K562 (cell line): ENCODE measurements around the gene RAB38. TPM values are rescaled to one million over a fixed set of nuclear protein-coding genes. Genes with fewer than 3 reads are reported as not detected.

Source experiments
- ATAC-seq: fragments of 200-7000 bp; cut with Tn5 transposase; 3 replicates; pipeline ENCODE4 v1.9.1; 2020; ENCODE audit warnings: moderate library complexity
- BruUV-seq: library from RNA; stranded (reverse); fragments of 400-500 nt; replicated peaks from 2 replicates; lab custom pipeline; 2021; lab: Mats Ljungman, UMichigan
- CTCF ChIA-PET: fragments of 300-600 bp; formaldehyde crosslinking; extraction: SDS; loops from one replicate; lab custom pipeline; 2021; ENCODE audit warnings: low intra/inter-chr PET ratio; lab: Yijun Ruan, JAX
- POLR2A ChIA-PET: fragments of 300-600, 350-650 bp; sonication (Branson Sonifier 250); formaldehyde crosslinking; extraction: SDS; loops from one replicate; lab custom pipeline; 2021; ENCODE audit warnings: antibody characterized with exemption, inconsistent platforms; lab: Yijun Ruan, JAX
- DNase-seq, 4 experiments: peaks; one replicate each; pipeline versions ENCODE4 v3.0.0 to v3.0.0-alpha.2; 2011 to 2018; ENCODE audit warnings: low spot score in 3 of 4, mixed read lengths in 3 of 4; ENCODE audit errors: extremely low read depth in 1 of 4
- FAIRE-seq: peaks from 2 replicates; lab custom pipeline; 2011; peaks lifted over from hg19 to GRCh38; lab: Jason Lieb, UNC
- H2AFZ ChIP-seq: 2 replicates; pipeline ENCODE4 v1.6.0; 2011; ENCODE audit warnings: low read depth, low read length, control low read depth, inconsistent platforms
- H3K27ac ChIP-seq: fragments of 200-600 bp; 3 replicates; pipeline ENCODE4 v1.8.0; 2011; ENCODE audit warnings: low read depth, mild to moderate bottlenecking, control low read depth, inconsistent platforms, low read length, moderate library complexity, mixed read lengths; ENCODE audit errors: extremely low read depth
- H3K27me3 ChIP-seq, 2 experiments: fragments of 300-600 bp in 1 of 2; 2 replicates in 1 of 2; 3 replicates in 1 of 2; pipeline versions ENCODE4 v1.6.0 to v1.8.0; 2011; ENCODE audit warnings: inconsistent platforms in 2 of 2, low read length in 2 of 2, mild to moderate bottlenecking in 1 of 2, mixed read lengths in 1 of 2, moderate library complexity in 1 of 2; ENCODE audit not compliant: control insufficient read depth in 2 of 2, insufficient read depth in 2 of 2
- H3K36me3 ChIP-seq: fragments of 300-600 bp; 3 replicates; pipeline ENCODE4 v1.8.0; 2011; ENCODE audit warnings: mild to moderate bottlenecking, low read length, inconsistent platforms; ENCODE audit not compliant: control insufficient read depth, insufficient read depth
- H3K4me1 ChIP-seq, 2 experiments: fragments of 200-600 bp in 1 of 2; replicated peaks in 1 of 2; 2 replicates in 1 of 2; 3 replicates in 1 of 2; pipeline versions ENCODE4 v1.5.1 to v1.8.0; 2011; ENCODE audit warnings: inconsistent platforms in 2 of 2, low read length in 2 of 2, mild to moderate bottlenecking in 1 of 2, mixed read lengths in 1 of 2, moderate library complexity in 1 of 2; ENCODE audit not compliant: control insufficient read depth in 2 of 2, insufficient read depth in 2 of 2
- H3K4me2 ChIP-seq: 2 replicates; pipeline ENCODE4 v1.6.1; 2011; ENCODE audit warnings: low read length, control low read depth, inconsistent platforms, mixed read lengths; ENCODE audit not compliant: insufficient read depth
- H3K4me3 ChIP-seq: fragments of 200-600 bp; sonication (generic), shearing (Covaris generic); 2 replicates; pipeline ENCODE4 v1.5.1; 2016; ENCODE audit warnings: control low read depth, inconsistent platforms
- H3K79me2 ChIP-seq: fragments of 200-600 bp; 3 replicates; pipeline ENCODE4 v1.8.0; 2011; ENCODE audit warnings: low read length, inconsistent platforms; ENCODE audit not compliant: control insufficient read depth, insufficient read depth
- H3K9ac ChIP-seq, 2 experiments: 2 replicates each; pipeline versions ENCODE4 v1.6.0 to v1.6.1; 2011; ENCODE audit warnings: low read depth in 2 of 2, low read length in 2 of 2, control low read depth in 1 of 2, inconsistent platforms in 1 of 2, mild to moderate bottlenecking in 1 of 2, mixed read lengths in 1 of 2; ENCODE audit not compliant: insufficient read depth in 1 of 2
- H3K9me1 ChIP-seq: one replicate; pipeline ENCODE4 v1.6.0; 2011; ENCODE audit warnings: inconsistent platforms, mild to moderate bottlenecking, low read length, moderate library complexity; ENCODE audit not compliant: control insufficient read depth, insufficient read depth
- H3K9me3 ChIP-seq: replicated peaks from 2 replicates; pipeline ENCODE4 v1.5.1; 2011; ENCODE audit warnings: low read depth, low read length, inconsistent platforms; ENCODE audit not compliant: control insufficient read depth, insufficient read depth
- H4K20me1 ChIP-seq: replicated peaks from 2 replicates; pipeline ENCODE4 v1.6.1; 2011; ENCODE audit warnings: low read length, inconsistent platforms, mixed read lengths; ENCODE audit not compliant: control insufficient read depth, insufficient read depth
- COPS2 ChIP-seq: fragments of 450-650 bp; conservative IDR thresholded peaks from 2 replicates; pipeline ENCODE4 v1.6.1; 2016; ENCODE audit warnings: mild to moderate bottlenecking, moderate library complexity
- NBN ChIP-seq: fragments of 450-650 bp; IDR thresholded peaks from 2 replicates; pipeline ENCODE4 v1.6.1; 2016; ENCODE audit warnings: low read depth, mild to moderate bottlenecking
- NCOA1 ChIP-seq: fragments of 450-650 bp; IDR thresholded peaks from 2 replicates; pipeline ENCODE4 v1.6.1; 2016; ENCODE audit warnings: low read depth
- NCOA2 ChIP-seq, 2 experiments: fragments of 450-650 bp; IDR thresholded peaks; 2 replicates each; pipeline ENCODE4 v1.6.1; 2018; ENCODE audit warnings: mild to moderate bottlenecking in 2 of 2, moderate library complexity in 1 of 2; ENCODE audit not compliant: partially characterized antibody in 2 of 2
- NR1H2 ChIP-seq: sonication (generic); formaldehyde crosslinking; IDR thresholded peaks from 2 replicates; pipeline ENCODE4 v1.4.0; 2020; ENCODE audit warnings: mild to moderate bottlenecking, missing genetic modification reagents
- PCBP1 ChIP-seq: fragments of 200-400 bp; formaldehyde crosslinking; IDR thresholded peaks from 2 replicates; pipeline ENCODE4 v1.6.1; 2018; ENCODE audit warnings: mild to moderate bottlenecking, low read depth, low read length; ENCODE audit not compliant: poor library complexity, severe bottlenecking
- SRSF3 ChIP-seq: fragments of 200-400 bp; formaldehyde crosslinking; IDR thresholded peaks from 2 replicates; pipeline ENCODE4 v1.6.1; 2016; ENCODE audit warnings: mild to moderate bottlenecking, low read length, moderate library complexity; ENCODE audit not compliant: insufficient read depth
- TEAD1 ChIP-seq, 2 experiments: fragments of 450-650 bp in 1 of 2; sonication (generic) in 1 of 2; formaldehyde crosslinking; IDR thresholded peaks; 2 replicates each; pipeline versions ENCODE4 v1.4.0 to v1.8.0; 2020 to 2022; ENCODE audit warnings: mild to moderate bottlenecking in 2 of 2, missing genetic modification reagents in 1 of 2
- THAP12 ChIP-seq: fragments of 250-450 bp; sonication (Bioruptor Pico); IDR thresholded peaks from 2 replicates; pipeline ENCODE4 v1.9.0; 2021; ENCODE audit warnings: mild to moderate bottlenecking, inconsistent platforms
- XRCC5 ChIP-seq: fragments of 200-400 bp; formaldehyde crosslinking; IDR thresholded peaks from 2 replicates; pipeline ENCODE4 v1.6.1; 2017; ENCODE audit warnings: low read depth, mild to moderate bottlenecking, low read length
- ZNF165 ChIP-seq: fragments of 250-450 bp; sonication (Bioruptor Pico); IDR thresholded peaks from 2 replicates; pipeline ENCODE4 v1.4.0; 2020; ENCODE audit warnings: borderline replicate concordance
- ZNF324 ChIP-seq: fragments of 250-450 bp; sonication (Bioruptor Pico); IDR thresholded peaks from 2 replicates; pipeline ENCODE4 v1.4.0; 2020; ENCODE audit warnings: mild to moderate bottlenecking
- ZNF584 ChIP-seq: fragments of 200-800 bp; sonication (Bioruptor generic); IDR thresholded peaks from 2 replicates; pipeline ENCODE4 v1.6.1; 2016; ENCODE audit warnings: low read depth, mild to moderate bottlenecking, missing genetic modification characterization, missing compliant biosample characterization
- WGBS: fragments of 100-300 bp; shearing (Covaris generic); methylation state at CpG from one replicate; pipeline ENCODE4 v1.1.6; 2016; ENCODE audit warnings: low coverage, mixed read lengths; ENCODE audit not compliant: insufficient coverage; ENCODE audit errors: missing lambda C conversion rate; 5-methylcytosine and 5-hydroxymethylcytosine counted together
- in situ Hi-C: fragments of 300-500 bp; cut with MboI; formaldehyde crosslinking; loops from 4 replicates; pipeline ENCODE4 v1.15.0; 2018; ENCODE audit warnings: inconsistent platforms, mixed read lengths
- intact Hi-C: fragments of 100-400 bp; cut with micrococcal nuclease; formaldehyde crosslinking; loops from 2 replicates; pipeline ENCODE4 v1.14.2; 2022
- polyA plus RNA-seq, 8 experiments: library from polyadenylated mRNA; depleted of rRNA in 4 of 8; stranded (reverse) in 5 of 8; unstranded in 3 of 8; fragments of >200 nt; fragmentation: Nextera tagmentation in 2 of 8; fragmentation: Illumina TruSeq in 1 of 8; extraction: Ambion mirVana in 2 of 8; extraction: Trizol in 1 of 8; gene quantifications; 2 replicates each; pipeline versions ENCODE4 v1.2.1 to v1.2.3, GENCODE V29; 2011 to 2014; ENCODE audit warnings: inconsistent platforms in 1 of 8, missing spikeins in 1 of 8
- total RNA-seq, 7 experiments: library from RNA; depleted of rRNA in 6 of 7; stranded (reverse); fragments of >200 nt in 6 of 7; fragmentation: Illumina TruSeq in 2 of 7; extraction: Trizol in 2 of 7; gene quantifications; 2 replicates each; pipeline versions ENCODE4 v1.2.1 to v1.2.3, GENCODE V29; 2011 to 2021; ENCODE audit warnings: low replicate concordance in 1 of 7
- TF ChIP-seq, protein P1 (sequence below): sonication (generic); formaldehyde crosslinking; IDR thresholded peaks from 2 replicates; pipeline ENCODE4 v1.8.0; 2023; ENCODE audit warnings: mild to moderate bottlenecking, missing genetic modification reagents
- TF ChIP-seq, protein P2 (sequence below): fragments of 450-650 bp; conservative IDR thresholded peaks from 2 replicates; pipeline ENCODE4 v1.6.1; 2016; ENCODE audit warnings: missing genetic modification characterization, low read depth, mild to moderate bottlenecking, missing compliant biosample characterization, moderate library complexity

Gene RAB38
- total and polyA plus RNA-seq, 9 of the 15 experiments (the other 6 are each of a cell fraction or from before 2014, with no cell fraction given), result 0.59 to 2.9 (median 2.2) TPM

DNA sequence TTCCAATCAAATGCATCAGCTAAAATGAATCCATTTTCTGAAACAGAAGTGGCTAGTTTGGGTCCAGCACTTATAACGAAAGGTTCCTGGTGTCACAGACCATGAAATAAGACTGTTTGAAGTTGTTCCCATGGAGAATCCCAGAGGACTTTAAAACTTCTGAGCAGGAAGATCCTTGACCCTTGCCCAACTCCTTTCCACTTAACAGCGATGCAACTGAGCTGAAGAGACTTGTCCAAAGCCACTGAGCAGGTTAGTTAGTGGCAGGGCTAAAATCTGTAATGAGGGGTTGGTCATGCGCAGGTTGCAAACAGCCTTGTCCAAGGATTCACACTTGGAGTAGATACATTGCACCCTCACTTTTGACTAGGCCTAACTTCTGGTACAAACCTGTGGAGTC is 1.3 kb downstream of the RAB38 start:
- Histone ChIP-seq H3K4me2 (no peak overlapping the region), H3K9ac (no peak overlapping the region), H3K9me1 (no peaks in the 10 kb centered on the region), H3K27ac (no peak overlapping the region), H2AFZ (no peak overlapping the region), H3K9me3 (no peaks in the 10 kb centered on the region), H4K20me1 (no peaks in the 10 kb centered on the region), H3K36me3 (no peaks in the 10 kb centered on the region)
- no peak for DNase-seq
- POLR2A ChIA-PET, result no interaction called here
- ATAC-seq, result no peak
- CTCF ChIA-PET, result no interaction called here
- FAIRE-seq, result no peak
- intact Hi-C loops, result no loop called here
- TF ChIP-seq NCOA2 (IDR thresholded peaks at IDR 0.05; ENCODE audit: partially characterized antibody in 2 of 2) (no peak), XRCC5 (no peak), NBN (no peak), COPS2 (no peak), ZNF584 (CRISPR knock-in tag) (no peak), TEAD1 (CRISPR knock-in tag; IDR thresholded peaks at IDR 0.05) (no peak), THAP12 (CRISPR knock-in tag) (no peak), SRSF3 (no peak), ZNF324 (CRISPR knock-in tag) (no peak), PCBP1 (no peak), NR1H2 (CRISPR knock-in tag) (no peak), NCOA1 (no peak), ZNF165 (CRISPR knock-in tag) (no peak)
- TF ChIP-seq, protein P1, sequence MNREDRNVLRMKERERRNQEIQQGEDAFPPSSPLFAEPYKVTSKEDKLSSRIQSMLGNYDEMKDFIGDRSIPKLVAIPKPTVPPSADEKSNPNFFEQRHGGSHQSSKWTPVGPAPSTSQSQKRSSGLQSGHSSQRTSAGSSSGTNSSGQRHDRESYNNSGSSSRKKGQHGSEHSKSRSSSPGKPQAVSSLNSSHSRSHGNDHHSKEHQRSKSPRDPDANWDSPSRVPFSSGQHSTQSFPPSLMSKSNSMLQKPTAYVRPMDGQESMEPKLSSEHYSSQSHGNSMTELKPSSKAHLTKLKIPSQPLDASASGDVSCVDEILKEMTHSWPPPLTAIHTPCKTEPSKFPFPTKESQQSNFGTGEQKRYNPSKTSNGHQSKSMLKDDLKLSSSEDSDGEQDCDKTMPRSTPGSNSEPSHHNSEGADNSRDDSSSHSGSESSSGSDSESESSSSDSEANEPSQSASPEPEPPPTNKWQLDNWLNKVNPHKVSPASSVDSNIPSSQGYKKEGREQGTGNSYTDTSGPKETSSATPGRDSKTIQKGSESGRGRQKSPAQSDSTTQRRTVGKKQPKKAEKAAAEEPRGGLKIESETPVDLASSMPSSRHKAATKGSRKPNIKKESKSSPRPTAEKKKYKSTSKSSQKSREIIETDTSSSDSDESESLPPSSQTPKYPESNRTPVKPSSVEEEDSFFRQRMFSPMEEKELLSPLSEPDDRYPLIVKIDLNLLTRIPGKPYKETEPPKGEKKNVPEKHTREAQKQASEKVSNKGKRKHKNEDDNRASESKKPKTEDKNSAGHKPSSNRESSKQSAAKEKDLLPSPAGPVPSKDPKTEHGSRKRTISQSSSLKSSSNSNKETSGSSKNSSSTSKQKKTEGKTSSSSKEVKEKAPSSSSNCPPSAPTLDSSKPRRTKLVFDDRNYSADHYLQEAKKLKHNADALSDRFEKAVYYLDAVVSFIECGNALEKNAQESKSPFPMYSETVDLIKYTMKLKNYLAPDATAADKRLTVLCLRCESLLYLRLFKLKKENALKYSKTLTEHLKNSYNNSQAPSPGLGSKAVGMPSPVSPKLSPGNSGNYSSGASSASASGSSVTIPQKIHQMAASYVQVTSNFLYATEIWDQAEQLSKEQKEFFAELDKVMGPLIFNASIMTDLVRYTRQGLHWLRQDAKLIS, result no peak
- TF ChIP-seq, protein P2, sequence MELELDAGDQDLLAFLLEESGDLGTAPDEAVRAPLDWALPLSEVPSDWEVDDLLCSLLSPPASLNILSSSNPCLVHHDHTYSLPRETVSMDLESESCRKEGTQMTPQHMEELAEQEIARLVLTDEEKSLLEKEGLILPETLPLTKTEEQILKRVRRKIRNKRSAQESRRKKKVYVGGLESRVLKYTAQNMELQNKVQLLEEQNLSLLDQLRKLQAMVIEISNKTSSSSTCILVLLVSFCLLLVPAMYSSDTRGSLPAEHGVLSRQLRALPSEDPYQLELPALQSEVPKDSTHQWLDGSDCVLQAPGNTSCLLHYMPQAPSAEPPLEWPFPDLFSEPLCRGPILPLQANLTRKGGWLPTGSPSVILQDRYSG, result no peak
- TF ChIP-seq, all 486 proteins: peak for 0
- Histone ChIP-seq H3K4me3 (no peak overlapping the region), H3K4me1 (peaks cover 0 to 8% of the 10 kb centered on the region in 2 experiments; a peak in 2 of 5 replicates), H3K27me3 (no peaks in the 10 kb centered on the region), H3K79me2 (no peaks in the 10 kb centered on the region)
- WGBS, result 34% methylated on average over 3 of the region's 3 CpGs
- no TSS peak for BruUV-seq
- in situ Hi-C loops, result no loop called here
